Measurements from ENCODE around the gene UHRF1.

GRCh38 chr19:4908781-4909155, 533 bp upstream of the UHRF1 start:
- TF ChIP-seq, protein P1, sequence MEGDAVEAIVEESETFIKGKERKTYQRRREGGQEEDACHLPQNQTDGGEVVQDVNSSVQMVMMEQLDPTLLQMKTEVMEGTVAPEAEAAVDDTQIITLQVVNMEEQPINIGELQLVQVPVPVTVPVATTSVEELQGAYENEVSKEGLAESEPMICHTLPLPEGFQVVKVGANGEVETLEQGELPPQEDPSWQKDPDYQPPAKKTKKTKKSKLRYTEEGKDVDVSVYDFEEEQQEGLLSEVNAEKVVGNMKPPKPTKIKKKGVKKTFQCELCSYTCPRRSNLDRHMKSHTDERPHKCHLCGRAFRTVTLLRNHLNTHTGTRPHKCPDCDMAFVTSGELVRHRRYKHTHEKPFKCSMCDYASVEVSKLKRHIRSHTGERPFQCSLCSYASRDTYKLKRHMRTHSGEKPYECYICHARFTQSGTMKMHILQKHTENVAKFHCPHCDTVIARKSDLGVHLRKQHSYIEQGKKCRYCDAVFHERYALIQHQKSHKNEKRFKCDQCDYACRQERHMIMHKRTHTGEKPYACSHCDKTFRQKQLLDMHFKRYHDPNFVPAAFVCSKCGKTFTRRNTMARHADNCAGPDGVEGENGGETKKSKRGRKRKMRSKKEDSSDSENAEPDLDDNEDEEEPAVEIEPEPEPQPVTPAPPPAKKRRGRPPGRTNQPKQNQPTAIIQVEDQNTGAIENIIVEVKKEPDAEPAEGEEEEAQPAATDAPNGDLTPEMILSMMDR (conservative IDR thresholded peaks at IDR 0.05; ENCODE audit: low read length): no peak
- no peak for TF ChIP-seq EZH2phosphoT487 (IDR thresholded peaks at IDR 0.05; ENCODE audit: borderline replicate concordance)
